Amygdala (tissue), 56 donors: Measurements from ENCODE around the gene HDAC4.
"Not testable (repeated sequence)": the region's sequence is repeated elsewhere in the genome, so short reads cannot be mapped to it uniquely, and the experiment has no call there.

ENCODE experiments used
- DNase-seq, 56 donors: peaks; one replicate each; lab custom pipeline; 2025; lab: John Stamatoyannopoulos, UW

HDAC4 gene

GRCh38 chr2:239400596-239401066 is at the start of gene HDAC4:
Gene HDAC4 (minus strand): TSS chr2:239401020. CDS start chr2:239352699, 48,321 bp downstream.
- no peak for DNase-seq

DNA sequence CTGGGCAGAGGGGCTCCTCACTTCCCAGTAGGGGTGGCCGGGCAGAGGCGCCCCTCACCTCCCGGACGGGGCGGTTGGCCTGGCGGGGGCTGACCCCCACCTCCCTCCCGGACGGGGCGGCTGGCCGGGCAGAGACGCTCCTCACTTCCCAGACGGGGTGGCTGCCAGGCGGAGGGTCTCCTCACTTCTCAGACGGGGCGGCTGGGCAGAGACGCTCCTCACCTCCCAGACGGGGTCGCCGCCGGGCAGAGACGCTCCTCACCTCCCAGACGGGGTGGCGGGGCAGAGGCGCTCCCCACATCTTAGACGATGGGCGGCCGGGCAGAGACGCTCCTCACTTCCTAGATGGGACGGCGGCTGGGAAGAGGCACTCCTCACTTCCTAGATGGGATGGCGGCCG is 48.6 kb upstream of the HDAC4 start:
- DNase-seq: not testable (repeated sequence)

DNA sequence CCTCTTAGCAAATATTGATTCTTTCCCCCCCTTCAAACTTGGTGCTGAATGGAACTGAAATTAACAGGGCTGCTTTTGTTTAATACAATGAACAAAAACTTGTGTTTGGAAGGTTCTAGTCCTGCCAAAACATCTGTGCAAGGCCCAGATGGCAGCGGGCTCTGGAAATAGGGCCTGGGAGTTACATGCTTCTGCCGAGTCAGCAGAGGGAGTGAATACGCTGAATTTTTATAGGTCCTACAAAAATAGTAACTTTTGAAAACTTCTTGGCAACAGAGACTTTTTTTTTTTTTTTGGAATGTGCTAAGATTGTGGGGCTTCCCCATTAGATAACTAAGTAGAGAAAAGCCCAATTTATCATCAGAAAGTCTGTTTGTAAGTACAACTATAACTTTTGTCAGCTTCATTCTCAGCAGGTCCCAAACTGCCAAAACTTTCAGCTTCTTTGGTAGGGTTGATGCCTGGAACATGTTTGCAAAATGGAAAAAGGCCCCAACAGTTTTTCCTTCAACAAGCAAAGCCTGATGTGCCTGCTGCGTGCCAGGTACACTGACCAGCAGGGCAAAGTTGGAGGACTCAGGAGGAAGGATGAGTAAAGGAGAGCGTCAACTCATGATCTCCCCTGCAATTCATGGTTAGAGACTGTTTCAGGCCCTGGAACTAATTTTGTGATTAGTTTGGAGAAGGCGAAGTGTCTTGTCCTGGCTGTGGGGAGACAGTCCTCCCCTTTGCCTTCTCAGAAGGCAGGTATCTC is 45.1 kb upstream of the HDAC4 start:
- DNase-seq: peak in 38 of 56 donors; percentile 36 to 90 (median 64)

GRCh38 chr2:239444626-239445577 is 44.1 kb upstream of the HDAC4 start:
- peak in 41 of 56 donors; percentile 17 to 87 (median 62) for DNase-seq

DNA sequence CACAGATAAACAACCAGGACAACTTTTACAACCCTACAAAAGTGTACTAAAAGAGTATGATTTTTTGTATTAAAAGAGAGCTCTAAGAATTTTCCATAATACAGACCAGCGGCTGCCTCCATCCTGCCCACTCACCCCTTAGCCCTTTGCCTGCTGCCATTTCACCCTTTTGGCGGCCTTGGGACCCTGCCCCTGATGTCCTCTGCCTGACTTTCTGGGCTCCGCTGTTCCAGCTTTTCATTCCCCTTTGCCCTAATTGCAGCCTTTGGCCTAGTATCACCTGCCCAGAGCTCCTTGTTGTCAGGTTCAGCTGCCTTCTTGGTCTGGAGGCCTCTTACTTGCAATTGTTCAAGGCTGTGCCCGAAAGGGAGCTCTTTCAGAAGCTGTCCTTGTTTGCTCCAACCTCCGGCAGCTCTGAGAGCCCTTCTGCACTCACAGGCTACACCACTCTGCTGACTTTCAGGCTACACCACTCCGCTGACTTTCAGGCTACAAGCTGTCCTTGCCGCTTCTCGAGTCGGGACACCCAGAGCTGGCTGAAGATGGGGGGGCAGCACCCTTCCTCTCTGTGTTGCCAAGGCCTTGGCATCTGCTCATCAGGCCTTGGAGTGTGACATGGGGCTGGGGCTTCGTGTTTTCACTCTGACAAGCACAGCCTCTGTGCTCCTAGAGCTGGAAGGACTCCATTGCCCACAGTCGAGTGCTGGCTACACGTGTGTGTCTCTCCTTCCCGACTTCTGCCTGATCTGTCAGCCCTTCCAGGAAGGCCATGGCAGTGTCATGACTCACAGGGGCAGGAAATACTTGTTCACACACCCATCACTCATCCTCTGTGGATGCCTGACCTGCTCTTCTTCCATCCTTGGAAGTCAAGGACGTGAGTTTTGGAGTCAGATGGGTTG is 43.1 kb upstream of the HDAC4 start:
- DNase-seq: peak in 15 of 56 donors; percentile 28 to 66 (median 43)

DNA sequence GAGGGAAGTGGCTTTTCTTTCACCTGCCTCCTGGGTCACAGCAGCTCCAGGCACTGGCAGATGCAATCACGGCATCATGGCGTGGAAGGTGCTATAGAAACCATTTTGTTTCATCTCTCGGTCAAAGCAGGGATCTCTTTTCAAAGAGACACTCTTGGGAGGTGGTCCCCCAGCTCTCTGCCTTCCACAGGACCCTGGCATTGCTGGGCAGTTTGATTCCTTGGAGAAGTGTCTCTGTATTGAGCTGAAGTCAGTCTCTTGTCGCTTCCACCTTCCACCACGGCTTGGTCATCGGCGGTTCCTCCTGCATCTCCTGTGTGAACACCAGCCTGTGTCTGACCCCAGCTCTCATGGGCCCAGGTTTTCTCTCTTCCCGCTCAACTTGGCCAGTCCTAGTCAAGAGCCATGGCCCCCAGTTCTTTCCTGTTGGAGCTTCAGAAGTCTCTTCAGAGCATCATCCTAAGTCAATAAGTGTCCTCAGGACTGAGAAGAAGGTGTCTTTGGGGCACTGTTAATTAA is 42.3 kb upstream of the HDAC4 start:
- DNase-seq: no peak

- DNase-seq: no peak
Measured at GRCh38 chr2:239442192-239442591, 41.4 kb upstream of the HDAC4 start.

DNA sequence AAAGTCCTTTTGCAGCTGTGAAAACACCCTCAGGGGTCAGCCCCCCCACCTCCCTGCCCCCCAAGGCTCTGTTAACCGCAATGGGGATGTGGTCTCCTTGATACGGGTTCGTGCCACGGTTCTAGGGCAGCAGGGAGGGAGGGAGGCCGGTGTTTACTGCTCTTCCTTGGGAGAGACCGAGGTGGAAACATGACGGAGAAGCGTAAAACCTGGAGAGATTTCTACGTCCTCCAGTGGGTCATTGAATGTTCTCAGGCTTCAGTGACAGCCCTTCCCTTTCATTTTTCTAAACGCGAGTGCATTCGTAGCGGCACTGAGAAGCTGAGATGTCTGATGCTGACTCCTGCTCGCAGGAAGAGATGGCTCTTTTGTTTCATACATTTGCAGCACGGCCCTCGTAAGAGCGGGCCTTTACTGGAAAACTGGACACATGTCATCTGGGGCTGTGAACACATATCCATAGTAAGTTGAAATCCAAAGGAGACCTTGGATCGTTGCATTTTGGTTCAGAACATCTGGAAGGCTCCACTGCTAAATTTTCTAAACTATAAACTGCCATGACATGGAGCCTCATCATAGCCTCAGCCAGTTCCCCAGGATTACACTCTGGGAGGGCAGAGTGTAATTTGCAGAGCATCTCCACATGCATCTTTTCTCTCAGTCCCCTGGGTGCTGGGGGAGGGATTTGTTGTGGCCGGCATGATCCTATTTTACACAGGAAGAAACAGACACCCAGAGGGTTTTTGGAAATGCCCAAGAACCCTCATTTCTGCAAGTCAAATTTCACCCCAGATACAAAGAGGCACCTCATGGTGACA is 40.6 kb upstream of the HDAC4 start:
- DNase-seq: peak in 5 of 56 donors; percentile 45 to 67 (median 54)

GRCh38 chr2:239440511-239440959 is 39.7 kb upstream of the HDAC4 start:
- peak in 53 of 56 donors; percentile 49 to 97 (median 86) for DNase-seq

GRCh38 chr2:239439754-239440315 is 39.0 kb upstream of the HDAC4 start:
- peak in 2 of 56 donors; percentile 57 to 69 for DNase-seq

DNA sequence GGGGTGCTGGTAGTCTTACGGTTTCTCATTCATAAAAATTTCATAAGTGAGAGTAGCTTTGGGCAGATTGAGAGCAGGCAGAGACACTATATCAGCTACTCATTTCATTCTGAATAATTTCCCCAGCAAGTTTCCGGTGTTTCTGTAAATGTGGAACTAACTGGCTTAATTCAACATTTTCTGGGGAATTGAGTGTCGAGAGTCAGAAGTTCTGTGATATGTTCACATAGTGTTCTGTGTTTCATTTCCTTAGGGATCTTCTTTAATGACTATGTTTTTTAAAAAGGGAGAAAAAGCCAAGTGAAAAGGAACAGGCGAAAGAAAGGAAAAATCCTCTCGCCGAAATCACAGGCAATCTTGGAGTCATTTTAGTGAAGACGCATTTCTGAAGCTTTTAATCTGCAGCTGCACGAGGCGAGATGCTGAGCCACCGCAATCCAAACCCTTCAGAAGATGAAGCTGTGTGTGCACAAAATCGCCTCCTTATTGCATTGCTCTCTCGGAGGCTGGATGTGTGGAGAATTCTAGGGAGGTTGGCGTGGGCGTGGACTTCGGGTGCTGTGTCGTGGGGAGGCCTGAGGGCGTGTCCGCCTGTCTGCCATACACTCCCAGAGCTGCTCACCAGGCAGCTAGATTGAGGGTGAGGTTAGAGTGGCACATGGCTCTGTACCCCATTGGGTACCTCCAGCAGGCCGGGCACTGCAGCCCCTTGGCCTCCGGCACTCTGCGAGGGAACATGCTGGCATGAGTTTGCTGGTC is 38.4 kb upstream of the HDAC4 start:
- peak in 15 of 56 donors; percentile 19 to 69 (median 50) for DNase-seq

DNA sequence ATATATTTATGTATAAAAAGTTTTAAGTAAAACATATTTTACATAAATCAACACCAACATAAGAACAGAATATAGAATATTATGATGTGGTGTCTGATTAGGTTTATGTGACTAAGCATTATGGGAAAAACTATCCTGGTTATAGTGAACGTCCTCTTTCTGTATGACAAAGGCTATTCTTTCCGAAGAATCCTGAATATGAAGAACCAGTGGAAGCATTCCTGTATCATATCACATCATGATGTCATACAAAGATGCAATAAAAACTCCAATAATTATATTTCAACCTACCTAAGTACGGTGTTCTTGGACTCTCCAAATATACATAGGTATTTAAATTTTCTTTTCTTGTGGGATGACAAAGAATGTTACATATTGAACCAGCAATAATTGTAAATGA is 37.5 kb upstream of the HDAC4 start:
- DNase-seq: no peak

DNA sequence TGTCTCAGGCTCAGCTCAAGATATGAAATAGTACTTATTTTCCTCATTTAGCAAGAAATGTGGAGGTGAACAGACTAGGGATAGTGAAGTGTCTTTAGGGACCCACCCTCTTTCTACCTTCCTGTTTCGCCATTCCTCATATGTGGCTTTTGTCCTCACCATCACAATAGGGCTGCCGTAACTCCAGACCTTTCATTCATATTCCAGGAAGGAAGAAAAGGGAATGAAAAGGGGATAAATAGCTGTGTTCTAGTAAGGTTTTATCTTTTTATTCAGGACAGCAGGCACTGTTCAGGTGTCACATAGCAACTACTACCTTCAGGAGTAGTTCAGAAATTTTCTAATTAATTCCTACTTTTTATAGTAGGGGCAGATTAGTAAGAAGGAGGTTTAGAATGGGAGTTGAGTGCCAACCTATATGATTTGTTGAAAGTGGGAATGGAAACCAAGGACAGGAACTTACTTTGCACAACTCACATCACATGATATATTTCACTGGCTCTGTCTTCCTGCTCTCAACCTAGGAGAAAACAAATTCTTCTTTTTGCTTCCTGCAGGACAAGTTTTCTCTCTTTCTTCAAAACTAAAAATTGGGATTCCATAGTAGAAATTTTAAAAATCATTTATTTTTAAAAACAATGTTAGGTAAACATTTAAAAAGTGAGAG is 36.0 kb upstream of the HDAC4 start:
- DNase-seq: no peak

DNA sequence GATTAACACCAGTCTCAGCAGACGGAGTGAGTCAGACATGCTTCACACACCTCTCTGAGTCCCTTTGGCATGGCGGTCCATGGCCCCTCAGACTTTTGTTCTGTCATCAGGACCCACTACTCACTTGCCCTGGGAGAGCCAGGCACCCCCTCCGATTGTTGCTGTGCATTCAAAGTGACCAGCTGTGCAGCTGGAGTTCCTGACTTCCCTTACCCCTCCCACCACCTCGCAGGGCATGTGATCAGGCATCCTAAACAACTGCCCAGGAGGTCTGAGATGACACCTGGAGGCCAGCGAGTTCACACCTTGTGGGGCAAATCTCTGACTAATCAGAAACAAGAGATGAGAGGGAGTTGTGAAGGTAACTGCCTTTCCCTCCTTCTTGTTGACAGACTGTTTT is 35.3 kb upstream of the HDAC4 start:
- DNase-seq: no peak

GRCh38 chr2:239433777-239434403 is 33.1 kb upstream of the HDAC4 start:
- DNase-seq: no peak

DNA sequence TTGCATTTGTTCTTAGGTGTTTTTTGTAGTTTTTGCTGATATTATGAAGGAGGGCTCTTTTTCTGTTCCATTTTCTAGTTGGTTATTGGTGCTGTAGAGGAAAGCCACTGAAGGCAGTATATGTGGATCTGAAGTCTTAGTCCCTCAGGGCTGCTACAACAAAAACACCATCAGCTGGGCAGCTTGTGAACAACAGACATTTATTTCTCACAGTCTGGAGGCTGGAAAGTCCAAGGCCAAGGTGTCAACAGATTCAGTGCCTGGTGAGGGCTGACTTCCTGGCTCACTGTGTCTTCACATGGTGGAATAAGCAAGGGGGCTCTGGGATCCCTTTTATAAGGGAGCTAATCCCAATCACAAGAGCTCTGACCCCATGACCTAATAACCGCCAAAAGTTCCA is 31.4 kb upstream of the HDAC4 start:
- DNase-seq: no peak

- no peak for DNase-seq
Measured at GRCh38 chr2:239431536-239431935, 30.7 kb upstream of the HDAC4 start.
